Mesendoderm (in vitro differentiated cells): ENCODE results near the gene ESYT2.

Experiments used
- DNase-seq: peaks from one replicate; pipeline ENCODE4 v3.0.0; 2013
- H2AK5ac ChIP-seq: 2 replicates; pipeline ENCODE4 v1.6.1; 2013; ENCODE audit warnings: low read length, inconsistent platforms
- H2BK120ac ChIP-seq: 2 replicates; pipeline ENCODE4 v1.6.1; 2013; ENCODE audit warnings: low read depth, mild to moderate bottlenecking, low read length, moderate library complexity, mixed read lengths
- H2BK15ac ChIP-seq: replicated peaks from 2 replicates; pipeline ENCODE4 v1.6.1; 2013; ENCODE audit warnings: low read depth, mild to moderate bottlenecking, moderate library complexity
- H2BK5ac ChIP-seq: 2 replicates; pipeline ENCODE4 v1.6.1; 2013; ENCODE audit warnings: low read length, inconsistent platforms
- H3K18ac ChIP-seq: 2 replicates; pipeline ENCODE4 v1.6.1; 2013; ENCODE audit warnings: mild to moderate bottlenecking, low read length, mixed read lengths
- H3K23ac ChIP-seq: one replicate; pipeline ENCODE4 v1.6.1; 2013; ENCODE audit warnings: low read length
- H3K27ac ChIP-seq: 2 replicates; pipeline ENCODE4 v1.5.1; 2013; ENCODE audit warnings: low read depth, mild to moderate bottlenecking, inconsistent platforms, low read length, moderate library complexity
- H3K27me3 ChIP-seq: 2 replicates; pipeline ENCODE4 v1.6.1; 2013; ENCODE audit warnings: low read length, control low read depth, mild to moderate bottlenecking, inconsistent platforms; ENCODE audit not compliant: insufficient read depth, poor library complexity
- H3K36me3 ChIP-seq: 2 replicates; pipeline ENCODE4 v1.6.1; 2013; ENCODE audit warnings: low read length, inconsistent platforms; ENCODE audit not compliant: control insufficient read depth, insufficient read depth
- H3K4ac ChIP-seq: one replicate; pipeline ENCODE4 v1.6.1; 2013; ENCODE audit warnings: low read depth, mild to moderate bottlenecking, low read length, moderate library complexity
- H3K4me1 ChIP-seq: 2 replicates; pipeline ENCODE4 v1.6.1; 2013; ENCODE audit warnings: low read depth, low read length, inconsistent platforms; ENCODE audit not compliant: control insufficient read depth
- H3K4me2 ChIP-seq: 2 replicates; pipeline ENCODE4 v1.6.1; 2013; ENCODE audit warnings: low read length
- H3K4me3 ChIP-seq: 2 replicates; pipeline ENCODE4 v1.5.1; 2013; ENCODE audit warnings: mild to moderate bottlenecking, low read length
- H3K56ac ChIP-seq: one replicate; pipeline ENCODE4 v1.6.1; 2013; ENCODE audit warnings: low read length
- H3K79me1 ChIP-seq: 2 replicates; pipeline ENCODE4 v1.6.1; 2013; ENCODE audit warnings: low read length, inconsistent platforms
- H3K79me2 ChIP-seq: 2 replicates; pipeline ENCODE4 v1.6.1; 2013; ENCODE audit warnings: mild to moderate bottlenecking, low read length; ENCODE audit not compliant: control insufficient read depth, insufficient read depth
- H3K9ac ChIP-seq: 2 replicates; pipeline ENCODE4 v1.6.1; 2013; ENCODE audit warnings: low read length, inconsistent platforms
- H4K5ac ChIP-seq: one replicate; pipeline ENCODE4 v1.6.1; 2013; ENCODE audit warnings: low read length
- H4K8ac ChIP-seq: one replicate; pipeline ENCODE4 v1.6.1; 2013; ENCODE audit warnings: low read depth, mild to moderate bottlenecking, control low read depth, low read length, moderate library complexity
- WGBS: extraction: QIAGEN DNeasy Blood & Tissue Kit; methylation state at CpG from one replicate; pipeline ENCODE4 v1.1.7; 2013; ENCODE audit warnings: low lambda C conversion rate, missing lambda C conversion rate; ENCODE audit not compliant: insufficient coverage; ENCODE audit errors: extremely low coverage; 5-methylcytosine and 5-hydroxymethylcytosine counted together

Gene ESYT2

DNA sequence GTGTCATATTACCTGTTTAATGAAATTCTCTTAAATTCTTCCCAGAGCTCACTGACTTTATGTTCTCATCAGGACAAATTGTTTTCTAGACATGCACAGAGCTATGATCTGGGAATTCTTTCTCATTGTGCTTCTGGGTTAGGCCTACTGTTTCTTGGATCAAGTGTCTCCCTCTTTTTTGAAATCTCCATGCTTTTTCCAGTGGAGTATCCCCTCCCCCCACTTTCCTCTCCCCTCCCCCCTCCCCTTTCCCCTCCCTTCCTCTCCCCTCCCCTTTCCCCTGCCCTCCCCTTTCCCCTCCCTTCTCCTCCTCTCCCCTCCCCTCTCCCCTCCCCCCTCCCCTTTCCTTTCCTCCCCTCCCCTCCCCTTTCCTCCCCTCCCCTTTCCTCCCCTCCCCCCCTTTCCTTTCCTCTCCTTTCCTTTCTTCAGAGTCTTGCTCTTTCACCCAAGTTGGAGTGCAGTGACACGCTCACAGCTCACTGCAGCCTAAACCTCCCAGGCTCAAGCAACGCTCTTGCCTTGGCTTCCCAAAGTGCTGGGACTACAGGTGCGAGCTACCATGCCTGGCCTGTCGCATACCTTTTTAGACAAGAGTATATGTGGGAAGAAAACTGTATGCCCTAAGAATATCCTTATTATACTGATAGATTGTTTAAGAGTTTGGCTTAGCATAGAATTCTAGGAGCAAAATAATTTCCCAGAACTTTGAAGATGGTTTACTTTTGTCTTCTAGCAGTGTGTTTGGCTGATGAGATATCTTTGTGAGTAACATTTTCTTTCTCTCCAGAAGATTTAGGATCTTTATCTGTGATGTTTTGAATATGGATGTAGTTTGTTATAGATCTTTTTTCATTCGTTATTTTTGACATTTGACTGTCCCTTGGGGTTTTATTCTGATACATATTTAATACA lies 29.5 kb upstream of the ESYT2 start:
- Histone ChIP-seq H3K4me2 (no peak overlapping the region), H2BK15ac (no peak overlapping the region), H4K5ac (no peak overlapping the region), H3K56ac (peak overlapping the region; percentile 73), H3K18ac (no peak overlapping the region), H3K4me3 (no peak overlapping the region), H3K23ac (no peak overlapping the region), H3K4ac (no peak overlapping the region), H3K36me3 (no peaks in the 10 kb centered on the region), H3K9ac (peak overlapping the region; percentile 46), H3K79me2 (no peaks in the 10 kb centered on the region), H3K27me3 (no peaks in the 10 kb centered on the region), H2AK5ac (no peak overlapping the region), H2BK5ac (no peak overlapping the region), H3K4me1 (peaks cover 3% of the 10 kb centered on the region), H4K8ac (no peak overlapping the region), H2BK120ac (no peak overlapping the region), H3K27ac (no peak overlapping the region), H3K79me1 (no peaks in the 10 kb centered on the region)
- peak; percentile 87 for DNase-seq
- no CpG with 5 or more reads among the region's 5 CpGs for WGBS

DNA sequence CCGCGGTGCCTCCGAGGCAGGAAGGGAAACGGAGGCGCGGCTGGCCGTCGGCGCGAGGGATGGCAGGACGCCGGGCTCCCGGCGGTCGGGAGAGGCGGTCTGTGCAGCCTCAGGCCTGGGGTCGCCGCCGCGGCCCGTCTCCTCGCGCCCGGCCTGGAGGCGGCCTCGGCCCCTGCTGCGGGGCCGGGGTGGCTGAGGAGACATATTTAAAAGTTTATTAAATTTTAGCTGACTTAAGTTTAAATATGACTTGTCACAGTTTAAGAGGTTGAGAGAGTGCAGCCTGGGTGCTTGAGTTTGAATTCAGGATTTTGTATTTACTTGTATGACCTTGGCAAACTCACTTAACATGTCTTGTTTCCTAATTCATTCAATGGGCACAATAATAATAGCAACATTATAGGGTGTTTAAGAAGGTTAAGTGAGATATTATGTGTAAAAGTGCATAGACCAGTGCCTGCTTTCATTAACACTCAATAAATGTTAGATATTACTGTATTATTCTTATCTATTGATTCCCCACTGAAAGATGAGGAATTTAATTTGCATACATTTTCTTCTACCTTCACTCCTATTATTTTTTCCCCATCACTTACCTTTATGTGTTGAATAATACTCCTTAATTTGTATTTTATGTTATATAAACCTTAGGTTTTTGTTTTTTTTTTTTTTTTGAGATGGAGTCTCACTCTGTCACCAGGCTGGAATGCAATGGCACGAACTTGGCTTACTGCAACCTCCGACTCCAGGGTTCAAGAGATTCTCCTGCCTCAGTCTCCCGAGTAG lies 27.8 kb upstream of the ESYT2 start:
- DNase-seq = no peak
- no peak overlapping the region for H4K5ac ChIP-seq
- H3K27me3 ChIP-seq = no peaks in the 10 kb centered on the region
- no peaks in the 10 kb centered on the region for H3K36me3 ChIP-seq
- H2AK5ac ChIP-seq = no peak overlapping the region
- no peak overlapping the region for H4K8ac ChIP-seq
- peak overlapping the region; percentile 20 for H3K27ac ChIP-seq
- peak overlapping the region; percentile 82 for H3K4me3 ChIP-seq
- H3K9ac ChIP-seq = peak overlapping the region; percentile 82
- H3K79me2 ChIP-seq = no peaks in the 10 kb centered on the region
- no peak overlapping the region for H3K18ac ChIP-seq
- H3K4me1 ChIP-seq = peaks cover 3% of the 10 kb centered on the region
- H3K56ac ChIP-seq = peak overlapping the region; percentile 88
- no peak overlapping the region for H2BK120ac ChIP-seq
- no peaks in the 10 kb centered on the region for H3K79me1 ChIP-seq
- WGBS = no CpG with 5 or more reads among the region's 31 CpGs
- peak overlapping the region; percentile 4 for H3K4me2 ChIP-seq
- no peak overlapping the region for H2BK5ac ChIP-seq
- no peak overlapping the region for H3K23ac ChIP-seq
- H2BK15ac ChIP-seq = no peak overlapping the region
- H3K4ac ChIP-seq = no peak overlapping the region

GRCh38 chr7:158854681-158855081 lies 25.4 kb upstream of the ESYT2 start:
- Histone ChIP-seq H2BK120ac (no peak overlapping the region), H4K8ac (no peak overlapping the region), H3K27ac (no peak overlapping the region), H3K18ac (no peak overlapping the region), H3K36me3 (no peaks in the 10 kb centered on the region), H3K56ac (no peak overlapping the region), H3K4ac (no peak overlapping the region), H3K79me1 (no peaks in the 10 kb centered on the region), H3K4me3 (no peak overlapping the region), H3K4me1 (no peaks in the 10 kb centered on the region), H2AK5ac (no peak overlapping the region), H2BK5ac (no peak overlapping the region), H3K79me2 (no peaks in the 10 kb centered on the region), H3K23ac (no peak overlapping the region), H2BK15ac (no peak overlapping the region), H3K27me3 (no peaks in the 10 kb centered on the region), H3K4me2 (no peak overlapping the region), H4K5ac (no peak overlapping the region), H3K9ac (no peak overlapping the region)
- WGBS = no CpG with 5 or more reads among the region's 7 CpGs
- no peak for DNase-seq

GRCh38 chr7:158850545-158851102 lies 21.3 kb upstream of the ESYT2 start:
- Histone ChIP-seq H3K4me3 (no peak overlapping the region), H3K79me1 (no peaks in the 10 kb centered on the region), H3K27ac (no peak overlapping the region), H3K4me1 (no peaks in the 10 kb centered on the region), H3K4me2 (no peak overlapping the region), H3K9ac (no peak overlapping the region), H2BK5ac (no peak overlapping the region), H3K23ac (no peak overlapping the region), H3K56ac (no peak overlapping the region), H4K8ac (no peak overlapping the region), H2BK120ac (no peak overlapping the region), H3K18ac (no peak overlapping the region), H2BK15ac (no peak overlapping the region), H3K36me3 (no peaks in the 10 kb centered on the region), H2AK5ac (no peak overlapping the region), H4K5ac (no peak overlapping the region), H3K27me3 (no peaks in the 10 kb centered on the region), H3K4ac (no peak overlapping the region), H3K79me2 (no peaks in the 10 kb centered on the region)
- DNase-seq = no peak
- no CpG with 5 or more reads among the region's 5 CpGs for WGBS

DNA sequence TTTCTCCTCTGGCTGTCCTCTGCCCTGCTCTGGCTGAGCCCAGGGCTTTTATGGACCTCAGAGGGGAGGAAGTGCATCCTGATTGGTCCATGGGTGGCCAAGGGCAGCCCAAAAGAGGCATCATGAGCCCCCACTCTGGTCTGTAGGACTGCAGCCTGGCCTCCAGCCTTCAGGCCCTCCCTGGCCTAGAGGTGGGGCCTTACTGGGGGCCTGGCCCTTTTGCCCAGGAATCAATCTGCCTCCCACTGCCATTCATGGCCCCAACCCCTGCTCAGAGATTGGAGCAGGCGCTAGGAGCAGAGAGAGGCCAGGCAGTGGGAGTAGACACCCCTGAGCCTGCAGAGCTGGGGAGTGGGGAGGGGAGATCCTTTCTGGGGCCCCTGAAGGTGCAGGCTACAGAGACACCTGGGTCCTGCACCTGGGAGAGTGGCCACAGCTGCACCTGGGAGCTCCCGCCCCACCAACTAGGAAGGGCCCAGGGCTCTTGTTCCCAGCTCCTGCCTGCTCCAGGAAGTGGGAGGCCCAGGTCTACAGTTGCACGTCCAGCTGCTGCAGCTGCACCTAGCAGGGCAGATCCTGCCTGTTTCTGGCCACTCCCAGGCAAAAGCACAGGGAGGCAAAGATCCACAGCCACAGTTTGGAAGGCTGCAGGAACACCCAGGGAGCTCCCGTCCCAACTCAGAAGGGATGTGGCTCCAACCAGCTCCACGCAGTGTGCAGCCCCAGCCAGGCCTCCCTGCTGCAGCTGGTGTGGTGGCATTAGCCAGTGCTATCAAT lies 20.6 kb upstream of the ESYT2 start:
- Histone ChIP-seq H3K27ac (no peak overlapping the region), H4K5ac (no peak overlapping the region), H2BK15ac (no peak overlapping the region), H3K56ac (no peak overlapping the region), H3K9ac (no peak overlapping the region), H3K27me3 (no peaks in the 10 kb centered on the region), H3K79me2 (no peaks in the 10 kb centered on the region), H3K4ac (no peak overlapping the region), H3K4me3 (no peak overlapping the region), H3K4me1 (no peaks in the 10 kb centered on the region), H2BK120ac (no peak overlapping the region), H4K8ac (no peak overlapping the region), H2BK5ac (no peak overlapping the region), H3K18ac (no peak overlapping the region), H3K23ac (no peak overlapping the region), H3K79me1 (no peaks in the 10 kb centered on the region), H2AK5ac (no peak overlapping the region), H3K36me3 (no peaks in the 10 kb centered on the region), H3K4me2 (no peak overlapping the region)
- DNase-seq = no peak
- WGBS = no CpG with 5 or more reads among the region's 5 CpGs
